DND-41 (cell line): ENCODE data around the gene ARMC2.

ENCODE experiments used
- EZH2 ChIP-seq: IDR thresholded peaks from 3 replicates; pipeline ENCODE4 v1.6.1; 2012; ENCODE audit warnings: borderline replicate concordance, low read depth, mild to moderate bottlenecking, moderate library complexity, low read length, inconsistent platforms; ENCODE audit not compliant: severe bottlenecking
- TF ChIP-seq, protein P1 (sequence below): IDR thresholded peaks from 2 replicates; pipeline ENCODE4 v1.5.1; 2012; ENCODE audit warnings: borderline replicate concordance, low read length, moderate library complexity, mild to moderate bottlenecking; ENCODE audit not compliant: poor library complexity, severe bottlenecking; ENCODE audit errors: extremely low read depth

DNA sequence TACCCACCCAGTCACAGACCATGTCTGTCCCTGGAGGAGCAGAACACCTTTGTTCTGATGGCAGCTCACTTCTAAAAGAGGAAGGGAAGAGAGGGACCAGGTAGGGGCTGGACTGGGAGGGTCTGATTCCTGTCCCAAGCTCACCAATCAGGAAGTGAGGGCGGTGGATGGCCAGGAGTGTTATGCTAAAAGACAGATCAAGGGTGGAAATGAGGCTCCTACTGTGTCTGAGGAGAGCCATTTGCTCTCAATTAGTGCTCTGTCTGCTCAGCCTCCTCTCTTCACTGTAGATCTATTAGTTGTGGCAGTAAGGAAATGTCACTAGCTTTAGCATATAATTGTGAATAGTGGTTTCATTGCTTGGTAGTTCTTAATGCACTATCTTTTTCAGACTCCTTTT is 72.5 kb downstream of the ARMC2 start:
- TF ChIP-seq, protein P1, sequence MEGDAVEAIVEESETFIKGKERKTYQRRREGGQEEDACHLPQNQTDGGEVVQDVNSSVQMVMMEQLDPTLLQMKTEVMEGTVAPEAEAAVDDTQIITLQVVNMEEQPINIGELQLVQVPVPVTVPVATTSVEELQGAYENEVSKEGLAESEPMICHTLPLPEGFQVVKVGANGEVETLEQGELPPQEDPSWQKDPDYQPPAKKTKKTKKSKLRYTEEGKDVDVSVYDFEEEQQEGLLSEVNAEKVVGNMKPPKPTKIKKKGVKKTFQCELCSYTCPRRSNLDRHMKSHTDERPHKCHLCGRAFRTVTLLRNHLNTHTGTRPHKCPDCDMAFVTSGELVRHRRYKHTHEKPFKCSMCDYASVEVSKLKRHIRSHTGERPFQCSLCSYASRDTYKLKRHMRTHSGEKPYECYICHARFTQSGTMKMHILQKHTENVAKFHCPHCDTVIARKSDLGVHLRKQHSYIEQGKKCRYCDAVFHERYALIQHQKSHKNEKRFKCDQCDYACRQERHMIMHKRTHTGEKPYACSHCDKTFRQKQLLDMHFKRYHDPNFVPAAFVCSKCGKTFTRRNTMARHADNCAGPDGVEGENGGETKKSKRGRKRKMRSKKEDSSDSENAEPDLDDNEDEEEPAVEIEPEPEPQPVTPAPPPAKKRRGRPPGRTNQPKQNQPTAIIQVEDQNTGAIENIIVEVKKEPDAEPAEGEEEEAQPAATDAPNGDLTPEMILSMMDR: no peak
- no peak for TF ChIP-seq EZH2
